NCI-H345 treated with DMSO at 0.1 percent for 48 hours (cell line): ENCODE measurements around the gene SPOPL.
A peak's percentile ranks its signal among the peaks of the same experiment; 100 is the strongest.

Source experiments
- DNase-seq: peaks from one replicate; lab custom pipeline; 2025; ENCODE audit not compliant: unreplicated experiment; lab: John Stamatoyannopoulos, UW

Gene SPOPL

GRCh38 chr2:138494265-138494966, 7.2 kb upstream of the SPOPL start:
- no peak for DNase-seq

GRCh38 chr2:138495384-138495783, 6.2 kb upstream of the SPOPL start:
- no peak for DNase-seq

GRCh38 chr2:138496096-138496651, 5.4 kb upstream of the SPOPL start:
- no peak for DNase-seq

GRCh38 chr2:138497294-138497693, 4.3 kb upstream of the SPOPL start:
- no peak for DNase-seq

- DNase-seq, result no peak
These were observed 1.9 kb upstream of the SPOPL start for GRCh38 chr2:138499684-138500083.

- no peak for DNase-seq
These were observed 762 bp upstream of the SPOPL start for GRCh38 chr2:138500592-138501424.

- DNase-seq, result no peak
These were observed 901 bp downstream of the SPOPL start for GRCh38 chr2:138502255-138503086.

GRCh38 chr2:138503087-138503442, 1.5 kb downstream of the SPOPL start:
- no peak for DNase-seq

GRCh38 chr2:138503652-138504051, 2.1 kb downstream of the SPOPL start:
- DNase-seq, result no peak

GRCh38 chr2:138504092-138504491, 2.5 kb downstream of the SPOPL start:
- DNase-seq, result no peak

GRCh38 chr2:138504546-138505235, 3.1 kb downstream of the SPOPL start:
- DNase-seq, result no peak

GRCh38 chr2:138507267-138507666, 5.7 kb downstream of the SPOPL start:
- peak; percentile 38 for DNase-seq

- DNase-seq, result no peak
These were observed 8.7 kb downstream of the SPOPL start for GRCh38 chr2:138510319-138510718.

- DNase-seq, result no peak
These were observed 11.1 kb downstream of the SPOPL start for GRCh38 chr2:138512672-138513071.

GRCh38 chr2:138514173-138514572, 12.6 kb downstream of the SPOPL start:
- no peak for DNase-seq

GRCh38 chr2:138515092-138515491, 13.5 kb downstream of the SPOPL start:
- no peak for DNase-seq

GRCh38 chr2:138516030-138516704, 14.6 kb downstream of the SPOPL start:
- DNase-seq, result no peak

- DNase-seq, result no peak
These were observed 17.3 kb downstream of the SPOPL start for GRCh38 chr2:138518860-138519259.

- DNase-seq, result no peak
These were observed 20.3 kb downstream of the SPOPL start for GRCh38 chr2:138521821-138522220.

- DNase-seq, result no peak
These were observed 21.0 kb downstream of the SPOPL start for GRCh38 chr2:138522556-138522955.
